ENCODE data around the gene CDRT4. TPM values are rescaled to one million over a fixed set of nuclear protein-coding genes. Genes with fewer than 3 reads are reported as not detected.
A peak's percentile ranks its signal among the peaks of the same experiment; 100 is the strongest.

The CDRT4 gene
- total RNA-seq = 10 to 100 TPM in 2 of 4 donors, 1 to 10 TPM in 2; 7.1 to 23.8 (median 8.8) TPM

DNA sequence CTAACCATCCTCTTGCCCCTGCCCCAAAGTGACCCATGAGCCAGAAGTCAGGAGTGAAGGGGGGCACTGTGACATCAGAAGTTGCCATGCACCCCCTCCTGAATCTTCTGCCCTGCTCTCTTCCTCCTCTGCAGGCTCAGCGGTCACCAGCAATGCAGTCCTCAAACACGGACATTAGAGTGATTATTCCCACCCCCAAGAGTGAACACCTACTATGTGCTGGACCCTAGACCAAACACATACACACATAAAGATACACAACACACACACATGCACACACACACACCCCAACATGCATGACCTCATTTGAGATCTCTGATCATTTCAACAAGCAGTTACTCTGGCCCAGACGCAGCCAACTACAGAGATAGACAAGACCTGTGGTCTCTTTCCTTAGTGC, at the start of gene CDRT4:
TSS of gene CDRT4 (minus strand) at position 30 of the 400 bp plus-strand sequence. CDS start 27,383 bp downstream, outside the sequence.
- WGBS = 73% methylated on average over 3 of the region's 3 CpGs
- TF ChIP-seq POLR2AphosphoS5 (IDR thresholded peaks at IDR 0.05) = no peak
- no peak for TF ChIP-seq EP300 (IDR thresholded peaks at IDR 0.05)
- TF ChIP-seq, protein P1, sequence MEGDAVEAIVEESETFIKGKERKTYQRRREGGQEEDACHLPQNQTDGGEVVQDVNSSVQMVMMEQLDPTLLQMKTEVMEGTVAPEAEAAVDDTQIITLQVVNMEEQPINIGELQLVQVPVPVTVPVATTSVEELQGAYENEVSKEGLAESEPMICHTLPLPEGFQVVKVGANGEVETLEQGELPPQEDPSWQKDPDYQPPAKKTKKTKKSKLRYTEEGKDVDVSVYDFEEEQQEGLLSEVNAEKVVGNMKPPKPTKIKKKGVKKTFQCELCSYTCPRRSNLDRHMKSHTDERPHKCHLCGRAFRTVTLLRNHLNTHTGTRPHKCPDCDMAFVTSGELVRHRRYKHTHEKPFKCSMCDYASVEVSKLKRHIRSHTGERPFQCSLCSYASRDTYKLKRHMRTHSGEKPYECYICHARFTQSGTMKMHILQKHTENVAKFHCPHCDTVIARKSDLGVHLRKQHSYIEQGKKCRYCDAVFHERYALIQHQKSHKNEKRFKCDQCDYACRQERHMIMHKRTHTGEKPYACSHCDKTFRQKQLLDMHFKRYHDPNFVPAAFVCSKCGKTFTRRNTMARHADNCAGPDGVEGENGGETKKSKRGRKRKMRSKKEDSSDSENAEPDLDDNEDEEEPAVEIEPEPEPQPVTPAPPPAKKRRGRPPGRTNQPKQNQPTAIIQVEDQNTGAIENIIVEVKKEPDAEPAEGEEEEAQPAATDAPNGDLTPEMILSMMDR (IDR thresholded peaks at IDR 0.05) = no peak
- TF ChIP-seq POLR2A (IDR thresholded peaks at IDR 0.05) = no peak

DNA sequence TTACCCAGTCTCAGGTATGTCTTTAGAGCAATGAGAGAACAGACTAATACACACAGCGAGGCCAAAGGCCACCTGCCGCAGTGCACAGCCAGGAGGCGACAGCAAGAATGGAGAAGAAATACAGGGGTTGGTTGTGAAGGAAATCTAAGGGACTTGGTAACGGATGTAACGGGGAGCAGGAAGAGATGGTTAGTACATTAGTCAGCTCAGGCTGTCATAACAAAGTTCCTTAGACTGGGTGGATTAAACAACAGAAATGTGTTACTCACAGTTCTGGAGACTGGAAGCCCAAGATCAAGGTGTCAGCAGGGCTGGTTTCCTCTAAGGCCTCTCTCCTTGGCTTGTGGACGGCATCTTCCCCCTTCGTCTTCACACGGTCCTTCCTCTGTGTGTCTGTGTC, 48.7 kb upstream of the CDRT4 start:
- Histone ChIP-seq H3K36me3 (peaks cover 24% of the 10 kb centered on the region), H3K27ac (no peak overlapping the region), H3K9me3 (no peaks in the 10 kb centered on the region), H3K4me1 (peaks cover 3% of the 10 kb centered on the region), H3K27me3 (no peaks in the 10 kb centered on the region), H3K4me3 (no peak overlapping the region)
- TF ChIP-seq, protein P1 (IDR thresholded peaks at IDR 0.05) = no peak
- TF ChIP-seq POLR2A (IDR thresholded peaks at IDR 0.05) (no peak), POLR2AphosphoS5 (IDR thresholded peaks at IDR 0.05) (no peak)
- DNase-seq (ENCODE audit: low spot score in 2 of 2) = no peak
- 98% methylated on average over 8 of the region's 8 CpGs for WGBS

More for the DNA sequence above, at the start of gene CDRT4:
- Histone ChIP-seq H3K4me1 (peaks cover 18% of the 10 kb centered on the region), H3K27me3 (no peaks in the 10 kb centered on the region), H3K4me3 (no peak within 1 kb of the TSS), H3K27ac (no peak within 1 kb of the TSS), H3K9me3 (no peaks in the 10 kb centered on the region), H3K36me3 (no peaks in the 10 kb centered on the region)
- DNase-seq (ENCODE audit: low spot score in 2 of 2) = no peak

DNA sequence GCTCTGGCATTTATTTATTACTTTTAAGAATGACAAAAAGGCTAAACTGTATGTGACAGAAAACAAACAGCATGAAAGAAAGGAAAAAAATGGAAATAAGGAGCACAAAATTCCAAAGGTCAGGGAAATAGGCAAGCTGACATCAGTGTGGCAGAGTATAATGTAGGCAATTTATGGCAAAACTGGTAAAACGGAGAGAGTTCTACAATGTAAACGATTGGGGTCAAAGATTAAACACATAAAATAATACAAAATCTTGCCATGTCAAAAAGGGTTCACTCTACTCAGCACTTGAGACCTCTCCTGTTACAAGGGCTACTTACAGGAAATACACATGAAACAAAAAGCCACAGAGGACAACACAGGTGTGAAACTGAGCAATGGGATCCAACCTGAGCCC, 47.0 kb upstream of the CDRT4 start:
- Histone ChIP-seq H3K4me3 (no peak overlapping the region), H3K4me1 (peaks cover 8% of the 10 kb centered on the region), H3K27me3 (no peaks in the 10 kb centered on the region), H3K36me3 (peaks cover 24% of the 10 kb centered on the region), H3K9me3 (no peaks in the 10 kb centered on the region), H3K27ac (no peak overlapping the region)
- WGBS = 77% methylated on average over 2 of the region's 2 CpGs
- no peak for DNase-seq (ENCODE audit: low spot score in 2 of 2)
- TF ChIP-seq EP300 (IDR thresholded peaks at IDR 0.05) (no peak), POLR2A (IDR thresholded peaks at IDR 0.05) (no peak), POLR2AphosphoS5 (IDR thresholded peaks at IDR 0.05) (no peak)
- TF ChIP-seq, protein P1 (IDR thresholded peaks at IDR 0.05) = no peak

DNA sequence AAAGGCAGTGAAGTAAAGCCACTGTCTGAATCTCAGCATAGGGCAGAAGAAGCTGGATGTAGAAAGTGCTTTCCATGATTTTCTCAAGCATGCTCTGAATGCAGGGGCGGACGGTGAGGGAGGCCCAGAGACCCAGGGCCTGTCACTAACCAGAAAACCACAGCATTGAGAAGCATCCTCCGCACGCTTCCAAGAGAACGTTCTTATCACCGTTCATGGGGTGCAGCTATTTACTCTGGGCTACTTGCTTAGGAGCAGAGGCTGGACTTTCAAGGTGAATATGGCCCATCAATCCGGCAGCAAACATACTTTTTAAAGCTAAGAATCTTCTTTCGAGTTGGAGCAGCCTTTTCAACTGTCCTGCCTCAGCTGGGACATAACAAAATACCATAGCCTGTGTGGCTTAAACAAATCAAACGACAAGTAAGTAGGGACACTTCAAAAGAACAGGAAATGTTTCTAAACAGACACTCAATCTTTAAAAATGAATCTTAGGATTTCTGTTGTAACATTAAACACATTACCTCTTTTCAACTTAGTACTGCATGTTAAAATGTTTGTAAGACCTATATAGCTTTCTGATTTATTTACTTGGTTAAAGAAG, 46.5 kb upstream of the CDRT4 start:
- DNase-seq (ENCODE audit: low spot score in 2 of 2) = no peak
- Histone ChIP-seq H3K4me3 (no peak overlapping the region), H3K27me3 (no peaks in the 10 kb centered on the region), H3K27ac (peak overlapping the region; percentile 15), H3K36me3 (peaks cover 24% of the 10 kb centered on the region), H3K9me3 (no peaks in the 10 kb centered on the region), H3K4me1 (peaks cover 8% of the 10 kb centered on the region)
- 73% methylated on average over 9 of the region's 9 CpGs for WGBS
- TF ChIP-seq EP300 (IDR thresholded peaks at IDR 0.05) (no peak), POLR2A (IDR thresholded peaks at IDR 0.05) (no peak), POLR2AphosphoS5 (IDR thresholded peaks at IDR 0.05) (no peak)
- TF ChIP-seq, protein P1 (IDR thresholded peaks at IDR 0.05) = no peak

DNA sequence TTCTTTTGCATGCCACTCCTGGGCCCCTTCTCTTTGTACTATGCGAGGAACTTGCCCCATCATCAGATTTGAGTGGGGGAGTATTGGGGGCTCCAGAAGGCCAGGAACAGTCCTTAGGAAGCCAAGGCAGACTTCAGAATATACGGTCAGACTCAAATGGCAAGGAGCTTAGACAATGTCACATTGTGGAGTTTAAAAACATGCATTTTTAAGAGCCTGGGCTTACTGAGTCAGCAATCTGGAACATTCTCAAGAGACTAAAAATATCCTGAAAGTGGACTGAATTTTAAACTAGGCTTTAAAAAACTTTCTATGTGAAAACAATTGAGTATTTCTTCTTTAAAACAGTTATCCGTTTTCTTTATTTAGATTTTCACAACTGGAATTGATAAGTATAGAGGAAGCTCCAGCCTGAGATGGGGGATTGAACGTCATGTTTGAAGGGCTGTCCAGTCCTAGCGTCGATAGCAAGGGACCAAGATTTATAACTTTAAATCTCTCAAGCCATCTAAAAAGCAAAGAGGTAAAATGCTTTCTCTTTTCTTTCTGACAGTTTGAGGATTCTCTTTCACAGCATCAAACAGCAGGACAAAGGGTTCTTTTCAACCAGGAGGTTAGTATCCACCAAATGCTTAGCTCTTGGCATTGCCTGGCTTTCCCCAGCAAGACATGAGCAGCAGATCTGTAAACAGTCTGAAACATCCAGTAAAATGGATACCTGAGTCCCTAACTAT, 45.8 kb upstream of the CDRT4 start:
- no peak for TF ChIP-seq POLR2AphosphoS5 (IDR thresholded peaks at IDR 0.05)
- peaks cover 8% of the 10 kb centered on the region for H3K4me1 ChIP-seq
- H3K27ac ChIP-seq = peak overlapping the region; percentile 16
- no peaks in the 10 kb centered on the region for H3K27me3 ChIP-seq
- no peak overlapping the region for H3K4me3 ChIP-seq
- WGBS = 62% methylated on average over 6 of the region's 6 CpGs
- no peaks in the 10 kb centered on the region for H3K9me3 ChIP-seq
- DNase-seq (ENCODE audit: low spot score in 2 of 2) = no peak
- peaks cover 24% of the 10 kb centered on the region for H3K36me3 ChIP-seq
